Measurements from ENCODE around the gene ARHGEF10L.

DNA sequence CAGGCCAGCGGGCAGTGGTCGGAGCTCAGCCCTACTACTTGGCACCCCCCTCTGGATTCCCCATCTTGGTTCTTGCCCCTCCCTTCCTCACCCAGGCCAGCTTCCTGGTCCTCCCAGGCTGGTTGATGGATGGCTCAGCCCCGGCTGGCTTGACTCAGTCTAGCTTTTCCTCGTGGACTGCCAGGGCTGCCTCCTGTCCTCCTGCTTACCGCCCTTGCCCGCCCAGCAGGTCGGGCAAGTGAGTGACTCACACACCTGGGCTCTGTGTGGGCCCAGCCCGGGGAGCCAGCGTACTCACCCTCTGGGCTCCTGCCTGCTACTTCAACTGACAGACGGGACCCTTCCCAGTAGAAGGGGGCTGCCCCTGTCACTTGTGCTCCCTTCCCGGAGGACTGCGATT, 19.5 kb upstream of the ARHGEF10L start:
- TF ChIP-seq EZH2 (IDR thresholded peaks at IDR 0.05; ENCODE audit: low read length) (no peak), CTCF (optimal IDR thresholded peaks at IDR 0.05 in 1 of 3, IDR thresholded peaks at IDR 0.05 in 1 of 3, conservative IDR thresholded peaks at IDR 0.05 in 1 of 3; ENCODE audit: extremely low read depth in 1 of 3, insufficient read depth in 2 of 3, low read length in 3 of 3) (no peak)

All from keratinocyte (primary cell).